Left ventricle myocardium inferior (tissue), 1 donor: ENCODE measurements around the gene ZNF648. TPM values are rescaled to one million over a fixed set of nuclear protein-coding genes. Genes with fewer than 3 reads are reported as not detected.

Source experiments
- DNase-seq: peaks from one replicate; pipeline ENCODE4 v3.0.0-alpha.2; 2020
- H3K27ac ChIP-seq: fragments of 200-600 bp; replicated peaks from 2 replicates; pipeline ENCODE4 v1.8.0; 2021
- H3K27me3 ChIP-seq: fragments of 200-600 bp; 2 replicates; pipeline ENCODE4 v1.8.0; 2021; ENCODE audit warnings: low read depth
- H3K36me3 ChIP-seq: fragments of 200-600 bp; 2 replicates; pipeline ENCODE4 v1.8.0; 2021
- H3K4me1 ChIP-seq: fragments of 200-600 bp; 2 replicates; pipeline ENCODE4 v1.8.0; 2021
- H3K4me3 ChIP-seq: fragments of 200-600 bp; 2 replicates; pipeline ENCODE4 v1.8.0; 2021; ENCODE audit warnings: mild to moderate bottlenecking, moderate library complexity
- H3K9me3 ChIP-seq: fragments of 200-600 bp; replicated peaks from 2 replicates; pipeline ENCODE4 v1.8.0; 2021
- CTCF ChIP-seq: fragments of 200-600 bp; IDR thresholded peaks from 2 replicates; pipeline ENCODE4 v1.8.0; 2021; ENCODE audit warnings: antibody characterized with exemption, mild to moderate bottlenecking, borderline replicate concordance
- intact Hi-C: fragments of 100-400 bp; cut with micrococcal nuclease; formaldehyde crosslinking; loops from one replicate; pipeline ENCODE4 v1.11.0; 2022
- total RNA-seq: library from RNA; stranded (reverse); fragmentation: NEBNext Ultra II Directional; extraction: Animal tissue kit (Norgen Biotek cat#: 25700); gene quantifications from one replicate; pipeline ENCODE4 v1.2.1, GENCODE V29; 2021
- donor health status: DM: no; HTN: yes; CAD: no; lungs with severe emphysema.

The ZNF648 gene
- total RNA-seq, 1 donor from 2014 or later = not detected

GRCh38 chr1:182085726-182086125 is 24.2 kb upstream of the ZNF648 start:
- Histone ChIP-seq H3K4me3 (no peak overlapping the region), H3K9me3 (no peaks in the 10 kb centered on the region), H3K4me1 (peaks cover 5% of the 10 kb centered on the region), H3K27ac (no peak overlapping the region), H3K36me3 (no peaks in the 10 kb centered on the region), H3K27me3 (no peaks in the 10 kb centered on the region)
- no peak for DNase-seq
- TF ChIP-seq CTCF = no peak
- intact Hi-C loops = loop anchor here (5.0 to 10.0 kb wide), 2 partner anchors 312 to 699 kb away; partner anchors contain the start of gene NPL

- intact Hi-C loops = loop anchor here (5.0 to 10.0 kb wide), 2 partner anchors 313 to 700 kb away; partner anchors contain the start of gene NPL
- H3K27ac ChIP-seq = no peak overlapping the region
- H3K27me3 ChIP-seq = no peaks in the 10 kb centered on the region
- H3K4me3 ChIP-seq = no peak overlapping the region
- DNase-seq = peak; percentile 86
- peaks cover 5% of the 10 kb centered on the region for H3K4me1 ChIP-seq
- peak; percentile 85 for TF ChIP-seq CTCF
- H3K36me3 ChIP-seq = no peaks in the 10 kb centered on the region
- H3K9me3 ChIP-seq = no peaks in the 10 kb centered on the region
Observed at GRCh38 chr1:182084487-182085316, 23.2 kb upstream of the ZNF648 start.

- H3K9me3 ChIP-seq = no peaks in the 10 kb centered on the region
- peaks cover 5% of the 10 kb centered on the region for H3K4me1 ChIP-seq
- no peak for DNase-seq
- no peak overlapping the region for H3K4me3 ChIP-seq
- no peaks in the 10 kb centered on the region for H3K36me3 ChIP-seq
- no peaks in the 10 kb centered on the region for H3K27me3 ChIP-seq
- intact Hi-C loops = loop anchor here (10.0 kb wide), 1 partner anchor 701 kb away; the partner anchor contains the start of gene NPL
- H3K27ac ChIP-seq = no peak overlapping the region
- TF ChIP-seq CTCF = no peak
Observed at GRCh38 chr1:182083851-182084486, 22.5 kb upstream of the ZNF648 start.

- Histone ChIP-seq H3K36me3 (no peaks in the 10 kb centered on the region), H3K27ac (no peak overlapping the region), H3K9me3 (no peaks in the 10 kb centered on the region), H3K27me3 (no peaks in the 10 kb centered on the region), H3K4me1 (peaks cover 5% of the 10 kb centered on the region), H3K4me3 (no peak overlapping the region)
- peak; percentile 69 for TF ChIP-seq CTCF
- intact Hi-C loops = loop anchor here (10.0 kb wide), 1 partner anchor 704 kb away; the partner anchor contains the start of gene NPL
- DNase-seq = no peak
Observed at GRCh38 chr1:182080955-182081582, 19.6 kb upstream of the ZNF648 start.

GRCh38 chr1:182080040-182080439 is 18.5 kb upstream of the ZNF648 start:
- intact Hi-C loops = loop anchor here (10.0 kb wide), 1 partner anchor 705 kb away; the partner anchor contains the start of gene NPL
- TF ChIP-seq CTCF = no peak
- Histone ChIP-seq H3K9me3 (no peaks in the 10 kb centered on the region), H3K27me3 (no peaks in the 10 kb centered on the region), H3K4me1 (peaks cover 5% of the 10 kb centered on the region), H3K4me3 (no peak overlapping the region), H3K27ac (no peak overlapping the region), H3K36me3 (no peaks in the 10 kb centered on the region)
- DNase-seq = no peak
